HT1080 (cell line): Measurements from ENCODE around the gene TYW1B. TPM values are rescaled to one million over a fixed set of nuclear protein-coding genes. Genes with fewer than 3 reads are reported as not detected.
A peak's percentile ranks its signal among the peaks of the same experiment; 100 is the strongest.
"Not testable (repeated sequence)": the region's sequence is repeated elsewhere in the genome, so short reads cannot be mapped to it uniquely, and the experiment has no call there.

Experiments
- DNase-seq: peaks from one replicate; pipeline ENCODE4 v3.0.0-alpha.2; 2015; ENCODE audit warnings: low read depth
- total RNA-seq: library from RNA; depleted of rRNA; stranded (reverse); fragments of >200 nt; shearing (Covaris generic); gene quantifications from 2 replicates; pipeline ENCODE4 v1.2.3, GENCODE V29; 2014

The TYW1B gene
- total RNA-seq, 1 experiment from 2014 or later: 1.7 TPM

- not testable (repeated sequence) for DNase-seq
These were observed 127.5 kb downstream of the TYW1B start for GRCh38 chr7:72700548-72700947.

GRCh38 chr7:72697066-72697465, 130.9 kb downstream of the TYW1B start:
- DNase-seq: not testable (repeated sequence)

- DNase-seq: not testable (repeated sequence)
These were observed 131.4 kb downstream of the TYW1B start for GRCh38 chr7:72696643-72697042.

- not testable (repeated sequence) for DNase-seq
These were observed 132.5 kb downstream of the TYW1B start for GRCh38 chr7:72695482-72695881.

- not testable (repeated sequence) for DNase-seq
These were observed 136.6 kb downstream of the TYW1B start for GRCh38 chr7:72691442-72691841.

- DNase-seq: not testable (repeated sequence)
These were observed 137.8 kb downstream of the TYW1B start for GRCh38 chr7:72690177-72690576.

- not testable (repeated sequence) for DNase-seq
These were observed 138.7 kb downstream of the TYW1B start for GRCh38 chr7:72689344-72689743.

GRCh38 chr7:72681211-72681610, 146.8 kb downstream of the TYW1B start:
- not testable (repeated sequence) for DNase-seq

- not testable (repeated sequence) for DNase-seq
These were observed 151.1 kb downstream of the TYW1B start for GRCh38 chr7:72676880-72677279.

- not testable (repeated sequence) for DNase-seq
These were observed 151.8 kb downstream of the TYW1B start for GRCh38 chr7:72676086-72676690.

- not testable (repeated sequence) for DNase-seq
These were observed 152.3 kb downstream of the TYW1B start for GRCh38 chr7:72675686-72676085.

- peak; percentile 11 for DNase-seq
These were observed 153.6 kb downstream of the TYW1B start for GRCh38 chr7:72674394-72674793.

- not testable (repeated sequence) for DNase-seq
These were observed 157.2 kb downstream of the TYW1B start for GRCh38 chr7:72670850-72671249.

- not testable (repeated sequence) for DNase-seq
These were observed 159.6 kb downstream of the TYW1B start for GRCh38 chr7:72668435-72668834.

GRCh38 chr7:72667049-72667448, 161.0 kb downstream of the TYW1B start:
- DNase-seq: not testable (repeated sequence)

GRCh38 chr7:72648574-72648973, 179.4 kb downstream of the TYW1B start:
- DNase-seq: not testable (repeated sequence)

GRCh38 chr7:72643708-72644107, 184.3 kb downstream of the TYW1B start:
- DNase-seq: not testable (repeated sequence)

- DNase-seq: not testable (repeated sequence)
These were observed 186.3 kb downstream of the TYW1B start for GRCh38 chr7:72641485-72642248.

- DNase-seq: not testable (repeated sequence)
These were observed 187.3 kb downstream of the TYW1B start for GRCh38 chr7:72640740-72641139.

GRCh38 chr7:72635273-72635908, 192.6 kb downstream of the TYW1B start:
- not testable (repeated sequence) for DNase-seq

GRCh38 chr7:72632765-72633292, 195.2 kb downstream of the TYW1B start:
- DNase-seq: peak; percentile 7

- DNase-seq: not testable (repeated sequence)
These were observed 199.6 kb downstream of the TYW1B start for GRCh38 chr7:72628375-72628774.
